PC-9 (cell line): ENCODE results near the gene ALDH1A3. TPM values are rescaled to one million over a fixed set of nuclear protein-coding genes. Genes with fewer than 3 reads are reported as not detected.

ENCODE experiments used
- BruUV-seq: library from RNA; stranded (reverse); fragments of 400-500 nt; replicated peaks from 2 replicates; lab custom pipeline; 2021; lab: Mats Ljungman, UMichigan
- CTCF ChIA-PET: fragments of 300-600 bp; sonication (Branson Sonifier 250); formaldehyde crosslinking; loops from one replicate; lab custom pipeline; 2022; ENCODE audit warnings: antibody characterized with exemption; lab: Charles Lee
- POLR2A ChIA-PET: fragments of 300-600 bp; sonication (Branson Sonifier 250); formaldehyde crosslinking; loops from one replicate; lab custom pipeline; 2022; ENCODE audit warnings: antibody characterized with exemption; ENCODE audit not compliant: unreplicated experiment; lab: Charles Lee
- DNase-seq, 2 experiments: peaks; one replicate each; pipeline versions ENCODE4 v3.0.0 to v3.0.0-alpha.2; 2015 to 2022; ENCODE audit warnings: mixed read lengths in 1 of 2
- H2AFZ ChIP-seq: fragments of 200-600 bp; sonication (generic); 2 replicates; pipeline ENCODE4 v1.8.1; 2017; ENCODE audit warnings: antibody characterized with exemption
- H3F3A ChIP-seq: fragments of 200-600 bp; sonication (generic); 2 replicates; pipeline ENCODE4 v1.8.1; 2017; ENCODE audit warnings: antibody characterized with exemption, mild to moderate bottlenecking, low read depth; ENCODE audit not compliant: insufficient read depth
- H3K27ac ChIP-seq: fragments of 200-600 bp; sonication (generic); 2 replicates; pipeline ENCODE4 v1.6.1; 2016; ENCODE audit warnings: mixed run types
- H3K27me3 ChIP-seq: fragments of 200-600 bp; sonication (generic); 2 replicates; pipeline ENCODE4 v1.6.1; 2016; ENCODE audit warnings: low read depth, mixed run types; ENCODE audit not compliant: insufficient read depth
- H3K36me3 ChIP-seq: fragments of 200-600 bp; sonication (generic); 2 replicates; pipeline ENCODE4 v1.6.1; 2016; ENCODE audit warnings: low read depth, mixed run types
- H3K4me1 ChIP-seq: fragments of 200-600 bp; sonication (generic); replicated peaks from 2 replicates; pipeline ENCODE4 v1.6.1; 2016; ENCODE audit warnings: mixed run types; ENCODE audit not compliant: insufficient read depth
- H3K4me2 ChIP-seq: fragments of 200-600 bp; sonication (generic); 2 replicates; pipeline ENCODE4 v1.6.1; 2017; ENCODE audit warnings: mixed run types
- H3K4me3 ChIP-seq: fragments of 200-600 bp; sonication (generic); 2 replicates; pipeline ENCODE4 v1.6.1; 2016; ENCODE audit warnings: mixed run types
- H3K79me2 ChIP-seq: fragments of 200-600 bp; sonication (generic); 2 replicates; pipeline ENCODE4 v1.6.1; 2017; ENCODE audit warnings: low read depth, mixed run types
- H3K9me2 ChIP-seq: fragments of 200-600 bp; sonication (generic); 2 replicates; pipeline ENCODE4 v1.8.1; 2017; ENCODE audit warnings: mild to moderate bottlenecking; ENCODE audit not compliant: insufficient read depth
- H3K9me3 ChIP-seq: fragments of 200-600 bp; sonication (generic); 2 replicates; pipeline ENCODE4 v1.8.1; 2016; ENCODE audit warnings: low read depth; ENCODE audit not compliant: insufficient read depth
- H4K20me1 ChIP-seq: fragments of 200-600 bp; sonication (generic); 2 replicates; pipeline ENCODE4 v1.8.1; 2017; ENCODE audit not compliant: insufficient read depth
- EZH2 ChIP-seq: fragments of 200-600 bp; sonication (generic); IDR thresholded peaks from 2 replicates; pipeline ENCODE4 v1.8.0; 2017; ENCODE audit warnings: antibody characterized with exemption, low read depth
- intact Hi-C: fragments of 100-400 bp; cut with micrococcal nuclease; formaldehyde crosslinking; loops from one replicate; pipeline ENCODE4 v1.10.0; 2022; ENCODE audit not compliant: unreplicated experiment
- total RNA-seq: library from RNA; stranded (reverse); gene quantifications from 2 replicates; pipeline ENCODE4 v1.2.3, GENCODE V29; 2021
- TF ChIP-seq, protein P1 (sequence below): fragments of 200-600 bp; sonication (generic); conservative IDR thresholded peaks from 2 replicates; pipeline ENCODE4 v1.6.1; 2017; ENCODE audit warnings: mixed run types, antibody characterized with exemption, mild to moderate bottlenecking, moderate library complexity

ALDH1A3 gene
- total RNA-seq, 1 experiment from 2014 or later: 469 TPM

DNA sequence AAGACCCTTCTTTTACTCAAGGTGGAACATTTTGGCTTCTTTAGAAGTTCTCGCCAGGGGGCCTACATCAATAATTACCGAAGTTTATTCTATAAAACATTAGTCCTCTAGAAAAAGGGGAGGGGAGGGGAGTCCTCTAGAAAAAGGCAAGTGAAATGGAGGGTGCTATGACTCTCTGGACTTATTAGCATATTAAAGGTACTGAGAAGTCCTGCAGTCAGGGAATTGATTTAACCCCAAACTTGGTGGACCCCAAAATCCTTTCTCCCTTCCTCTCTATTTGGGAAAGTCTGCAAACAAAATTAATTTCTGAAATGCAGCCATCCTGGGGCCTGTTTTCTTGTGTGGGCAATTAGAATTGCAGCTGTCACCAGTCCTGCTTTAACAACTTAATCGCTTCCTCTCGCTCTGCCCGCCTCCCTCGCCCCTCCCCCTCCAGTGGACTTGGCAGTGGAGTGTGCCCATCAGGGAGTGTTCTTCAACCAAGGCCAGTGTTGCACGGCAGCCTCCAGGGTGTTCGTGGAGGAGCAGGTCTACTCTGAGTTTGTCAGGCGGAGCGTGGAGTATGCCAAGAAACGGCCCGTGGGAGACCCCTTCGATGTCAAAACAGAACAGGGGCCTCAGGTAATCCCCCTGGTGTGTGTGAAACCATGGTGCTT lies 20.6 kb downstream of the ALDH1A3 start:
- no peak for DNase-seq
- H3K27ac ChIP-seq: no peak overlapping the region
- intact Hi-C loops: no loop called here
- H3K4me1 ChIP-seq: no peaks in the 10 kb centered on the region
- BruUV-seq: no TSS peak
- H3K4me3 ChIP-seq: no peak overlapping the region
- H3K4me2 ChIP-seq: no peak overlapping the region
- H4K20me1 ChIP-seq: peaks cover 17% of the 10 kb centered on the region
- H3K27me3 ChIP-seq: no peaks in the 10 kb centered on the region
- ChIA-PET POLR2A (no interaction called here), CTCF (interaction anchor here (0.6 kb wide), 1 partner anchor 28 kb away, joined by 3 read pairs; no protein-coding TSS in a partner anchor)
- no peaks in the 10 kb centered on the region for H3K9me2 ChIP-seq
- peaks cover 30% of the 10 kb centered on the region for H3K79me2 ChIP-seq
- peaks cover 94% of the 10 kb centered on the region for H3F3A ChIP-seq
- H3K36me3 ChIP-seq: peaks cover 96% of the 10 kb centered on the region
- TF ChIP-seq EZH2: no peak
- TF ChIP-seq, protein P1, sequence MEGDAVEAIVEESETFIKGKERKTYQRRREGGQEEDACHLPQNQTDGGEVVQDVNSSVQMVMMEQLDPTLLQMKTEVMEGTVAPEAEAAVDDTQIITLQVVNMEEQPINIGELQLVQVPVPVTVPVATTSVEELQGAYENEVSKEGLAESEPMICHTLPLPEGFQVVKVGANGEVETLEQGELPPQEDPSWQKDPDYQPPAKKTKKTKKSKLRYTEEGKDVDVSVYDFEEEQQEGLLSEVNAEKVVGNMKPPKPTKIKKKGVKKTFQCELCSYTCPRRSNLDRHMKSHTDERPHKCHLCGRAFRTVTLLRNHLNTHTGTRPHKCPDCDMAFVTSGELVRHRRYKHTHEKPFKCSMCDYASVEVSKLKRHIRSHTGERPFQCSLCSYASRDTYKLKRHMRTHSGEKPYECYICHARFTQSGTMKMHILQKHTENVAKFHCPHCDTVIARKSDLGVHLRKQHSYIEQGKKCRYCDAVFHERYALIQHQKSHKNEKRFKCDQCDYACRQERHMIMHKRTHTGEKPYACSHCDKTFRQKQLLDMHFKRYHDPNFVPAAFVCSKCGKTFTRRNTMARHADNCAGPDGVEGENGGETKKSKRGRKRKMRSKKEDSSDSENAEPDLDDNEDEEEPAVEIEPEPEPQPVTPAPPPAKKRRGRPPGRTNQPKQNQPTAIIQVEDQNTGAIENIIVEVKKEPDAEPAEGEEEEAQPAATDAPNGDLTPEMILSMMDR: no peak
- no peak overlapping the region for H2AFZ ChIP-seq
- no peaks in the 10 kb centered on the region for H3K9me3 ChIP-seq

GRCh38 chr15:100900795-100901169 lies 21.2 kb downstream of the ALDH1A3 start:
- ChIA-PET POLR2A (no interaction called here), CTCF (no interaction called here)
- no peaks in the 10 kb centered on the region for H3K4me1 ChIP-seq
- DNase-seq: no peak
- no peaks in the 10 kb centered on the region for H3K27me3 ChIP-seq
- H3F3A ChIP-seq: peaks cover 94% of the 10 kb centered on the region
- no peaks in the 10 kb centered on the region for H3K9me2 ChIP-seq
- no peaks in the 10 kb centered on the region for H3K9me3 ChIP-seq
- peaks cover 17% of the 10 kb centered on the region for H4K20me1 ChIP-seq
- H3K79me2 ChIP-seq: peaks cover 32% of the 10 kb centered on the region
- intact Hi-C loops: no loop called here
- no peak overlapping the region for H3K4me3 ChIP-seq
- TF ChIP-seq, protein P1: no peak
- TF ChIP-seq EZH2: no peak
- no peak overlapping the region for H3K27ac ChIP-seq
- H3K4me2 ChIP-seq: no peak overlapping the region
- H3K36me3 ChIP-seq: peaks cover 97% of the 10 kb centered on the region
- BruUV-seq: no TSS peak
- H2AFZ ChIP-seq: no peak overlapping the region

DNA sequence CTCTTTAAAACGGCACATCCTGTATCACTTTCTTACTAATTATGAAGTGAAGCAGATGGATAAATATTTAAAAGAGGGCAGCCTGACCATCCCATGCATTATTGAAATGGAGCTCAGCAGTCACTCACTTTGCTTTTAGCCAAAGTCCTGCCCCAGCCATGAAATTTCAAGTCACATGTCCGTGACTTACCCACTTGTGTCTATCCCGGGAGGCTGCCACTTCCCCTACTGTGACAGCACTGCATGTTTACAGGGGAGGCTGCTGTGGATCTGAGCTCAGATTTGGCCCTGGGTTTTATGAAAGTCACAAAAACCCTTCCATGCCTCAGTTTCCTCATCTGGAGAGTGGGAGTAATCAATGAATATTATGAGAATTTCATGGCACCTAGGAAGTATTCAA lies 21.7 kb downstream of the ALDH1A3 start:
- H3K27me3 ChIP-seq: no peaks in the 10 kb centered on the region
- CTCF ChIA-PET: no interaction called here
- intact Hi-C loops: no loop called here
- H3K36me3 ChIP-seq: peaks cover 94% of the 10 kb centered on the region
- POLR2A ChIA-PET: no interaction called here
- no peaks in the 10 kb centered on the region for H3K9me2 ChIP-seq
- no peak for DNase-seq
- H3F3A ChIP-seq: peaks cover 94% of the 10 kb centered on the region
- H3K4me3 ChIP-seq: no peak overlapping the region
- no peak overlapping the region for H3K4me2 ChIP-seq
- BruUV-seq: no TSS peak
- no peak overlapping the region for H2AFZ ChIP-seq
- no peaks in the 10 kb centered on the region for H3K9me3 ChIP-seq
- no peak for TF ChIP-seq EZH2
- TF ChIP-seq, protein P1: no peak
- peaks cover 30% of the 10 kb centered on the region for H3K79me2 ChIP-seq
- no peaks in the 10 kb centered on the region for H3K4me1 ChIP-seq
- H3K27ac ChIP-seq: no peak overlapping the region
- H4K20me1 ChIP-seq: peaks cover 17% of the 10 kb centered on the region
